Gastroesophageal sphincter (tissue), 3 donors: ENCODE results near the gene PRKN.

Experiments
- CTCF ChIP-seq, 4 experiments: fragments of 200-600 bp in 2 of 4; fragments of 450-650 bp in 2 of 4; sonication (generic) in 1 of 4; IDR thresholded peaks; one replicate each; pipeline ENCODE4 v1.5.1; 2017 to 2019; ENCODE audit warnings: antibody characterized with exemption in 4 of 4, mild to moderate bottlenecking in 2 of 4, moderate library complexity in 2 of 4
- POLR2AphosphoS5 ChIP-seq: sonication (generic); formaldehyde crosslinking; IDR thresholded peaks from one replicate; pipeline ENCODE4 v1.6.1; 2017; ENCODE audit warnings: antibody characterized with exemption

- TF ChIP-seq CTCF (IDR thresholded peaks at IDR 0.05) (no peak), POLR2AphosphoS5 (no peak)
These were observed 1325.8 kb downstream of the PRKN start for GRCh38 chr6:161401587-161402309.
